ENCODE measurements around the gene TRIM44.

The TRIM44 gene

DNA sequence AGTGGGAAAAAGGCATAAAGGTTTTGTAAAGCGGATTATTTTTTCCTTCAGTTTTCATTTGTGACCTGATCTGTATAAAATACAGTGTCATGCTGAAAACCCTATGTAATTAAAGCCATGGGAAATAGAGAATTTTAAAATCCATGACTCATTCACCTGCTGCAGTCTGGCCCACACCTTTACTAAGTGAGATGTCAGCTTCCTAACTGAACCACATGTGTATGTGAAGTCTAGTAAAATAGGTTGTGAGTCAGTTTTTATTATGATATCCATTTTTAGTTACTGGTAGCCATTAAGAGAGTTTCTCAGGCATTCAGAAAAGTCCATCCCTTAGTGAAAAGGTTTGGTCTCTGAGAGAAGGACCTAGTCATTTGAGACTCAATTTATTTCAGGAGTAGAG lies 60.9 kb downstream of the TRIM44 start:
- H3K4me3 ChIP-seq (ENCODE audit: low read length): no peak overlapping the region
- DNase-seq (ENCODE audit: low read depth): peak; percentile 42
- TF ChIP-seq, protein P1, sequence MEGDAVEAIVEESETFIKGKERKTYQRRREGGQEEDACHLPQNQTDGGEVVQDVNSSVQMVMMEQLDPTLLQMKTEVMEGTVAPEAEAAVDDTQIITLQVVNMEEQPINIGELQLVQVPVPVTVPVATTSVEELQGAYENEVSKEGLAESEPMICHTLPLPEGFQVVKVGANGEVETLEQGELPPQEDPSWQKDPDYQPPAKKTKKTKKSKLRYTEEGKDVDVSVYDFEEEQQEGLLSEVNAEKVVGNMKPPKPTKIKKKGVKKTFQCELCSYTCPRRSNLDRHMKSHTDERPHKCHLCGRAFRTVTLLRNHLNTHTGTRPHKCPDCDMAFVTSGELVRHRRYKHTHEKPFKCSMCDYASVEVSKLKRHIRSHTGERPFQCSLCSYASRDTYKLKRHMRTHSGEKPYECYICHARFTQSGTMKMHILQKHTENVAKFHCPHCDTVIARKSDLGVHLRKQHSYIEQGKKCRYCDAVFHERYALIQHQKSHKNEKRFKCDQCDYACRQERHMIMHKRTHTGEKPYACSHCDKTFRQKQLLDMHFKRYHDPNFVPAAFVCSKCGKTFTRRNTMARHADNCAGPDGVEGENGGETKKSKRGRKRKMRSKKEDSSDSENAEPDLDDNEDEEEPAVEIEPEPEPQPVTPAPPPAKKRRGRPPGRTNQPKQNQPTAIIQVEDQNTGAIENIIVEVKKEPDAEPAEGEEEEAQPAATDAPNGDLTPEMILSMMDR (IDR thresholded peaks at IDR 0.05; ENCODE audit: insufficient read depth, low read depth, low read length, missing control alignments): no peak

DNA sequence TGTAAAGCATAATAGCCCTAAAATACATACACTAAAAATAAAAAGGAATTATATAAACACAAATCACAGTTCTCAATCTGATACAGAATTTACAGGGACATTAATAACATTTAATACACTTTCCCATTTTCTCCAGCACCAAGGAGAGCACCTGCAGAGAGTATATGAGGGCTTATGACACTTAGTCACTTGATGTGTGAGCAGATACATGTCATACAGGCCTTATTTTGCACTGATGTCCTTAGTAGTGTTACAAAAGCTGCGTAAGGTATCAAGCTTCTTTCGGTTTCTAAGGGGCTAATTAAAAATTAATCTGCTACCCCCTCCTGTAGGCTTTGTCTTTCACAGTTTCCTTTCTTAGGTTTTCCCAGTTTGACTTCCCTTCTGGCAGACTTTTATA lies 61.3 kb downstream of the TRIM44 start:
- no peak overlapping the region for H3K4me3 ChIP-seq (ENCODE audit: low read length)
- TF ChIP-seq, protein P1 (IDR thresholded peaks at IDR 0.05; ENCODE audit: insufficient read depth, low read depth, low read length, missing control alignments): no peak
- DNase-seq (ENCODE audit: low read depth): peak; percentile 39

GRCh38 chr11:35725885-35726284 lies 63.3 kb downstream of the TRIM44 start:
- TF ChIP-seq, protein P1 (IDR thresholded peaks at IDR 0.05; ENCODE audit: insufficient read depth, low read depth, low read length, missing control alignments): no peak
- no peak overlapping the region for H3K4me3 ChIP-seq (ENCODE audit: low read length)
- peak; percentile 70 for DNase-seq (ENCODE audit: low read depth)

GRCh38 chr11:35727140-35727539 lies 64.6 kb downstream of the TRIM44 start:
- DNase-seq (ENCODE audit: low read depth): no peak
- TF ChIP-seq, protein P1 (IDR thresholded peaks at IDR 0.05; ENCODE audit: insufficient read depth, low read depth, low read length, missing control alignments): no peak
- no peak overlapping the region for H3K4me3 ChIP-seq (ENCODE audit: low read length)

GRCh38 chr11:35730254-35730653 lies 67.7 kb downstream of the TRIM44 start:
- H3K4me3 ChIP-seq (ENCODE audit: low read length): no peak overlapping the region
- DNase-seq (ENCODE audit: low read depth): no peak
- TF ChIP-seq, protein P1 (IDR thresholded peaks at IDR 0.05; ENCODE audit: insufficient read depth, low read depth, low read length, missing control alignments): no peak

- DNase-seq (ENCODE audit: low read depth): no peak
- H3K4me3 ChIP-seq (ENCODE audit: low read length): no peak overlapping the region
- TF ChIP-seq, protein P1 (IDR thresholded peaks at IDR 0.05; ENCODE audit: insufficient read depth, low read depth, low read length, missing control alignments): no peak
These were observed 72.3 kb downstream of the TRIM44 start for GRCh38 chr11:35734669-35735410.

GRCh38 chr11:35735411-35735810 lies 72.8 kb downstream of the TRIM44 start:
- no peak overlapping the region for H3K4me3 ChIP-seq (ENCODE audit: low read length)
- no peak for DNase-seq (ENCODE audit: low read depth)
- TF ChIP-seq, protein P1 (IDR thresholded peaks at IDR 0.05; ENCODE audit: insufficient read depth, low read depth, low read length, missing control alignments): no peak
